Activated CD4-positive, alpha-beta memory T cell treated with anti-CD3 and anti-CD28 coated beads for 36 hours (primary cell): ENCODE results near the gene DIS3L2. TPM values are rescaled to one million over a fixed set of nuclear protein-coding genes. Genes with fewer than 3 reads are reported as not detected.

Source experiments
- CTCF ChIA-PET: fragments of 350-600 bp; sonication (Branson Sonifier 250); formaldehyde crosslinking; loops from one replicate; lab custom pipeline; 2021; ENCODE audit warnings: antibody characterized with exemption, inconsistent platforms; lab: Charles Lee
- POLR2A ChIA-PET: fragments of 350-600 bp; sonication (Branson Sonifier 250); formaldehyde crosslinking; loops from one replicate; lab custom pipeline; 2021; ENCODE audit warnings: antibody characterized with exemption; lab: Charles Lee
- DNase-seq: peaks from one replicate; pipeline ENCODE4 v3.0.0-alpha.2; 2020
- H3K27ac Mint-ChIP-seq: one replicate; pipeline ENCODE4 v1.8.0; 2021; ENCODE audit warnings: mixed read lengths
- H3K27me3 Mint-ChIP-seq: one replicate; pipeline ENCODE4 v1.8.0; 2021; ENCODE audit warnings: mixed read lengths
- H3K36me3 Mint-ChIP-seq: one replicate; pipeline ENCODE4 v1.8.0; 2021; ENCODE audit warnings: mixed read lengths
- H3K4me1 Mint-ChIP-seq: one replicate; pipeline ENCODE4 v1.8.0; 2021; ENCODE audit warnings: low read depth, mixed read lengths
- H3K4me3 Mint-ChIP-seq: one replicate; pipeline ENCODE4 v1.8.0; 2021; ENCODE audit warnings: mild to moderate bottlenecking, mixed read lengths
- H3K9me3 Mint-ChIP-seq: one replicate; pipeline ENCODE4 v1.8.0; 2021; ENCODE audit warnings: mixed read lengths
- intact Hi-C: fragments of 100-400 bp; cut with micrococcal nuclease; formaldehyde crosslinking; loops from one replicate; pipeline ENCODE4 v1.15.1; 2023
- total RNA-seq, 2 experiments: library from RNA; stranded (reverse); gene quantifications; one replicate each; pipeline ENCODE4 v1.2.3, GENCODE V29; 2021

DIS3L2 gene
- total RNA-seq, 2 experiments from 2014 or later: 20.5 to 25.7 TPM

DNA sequence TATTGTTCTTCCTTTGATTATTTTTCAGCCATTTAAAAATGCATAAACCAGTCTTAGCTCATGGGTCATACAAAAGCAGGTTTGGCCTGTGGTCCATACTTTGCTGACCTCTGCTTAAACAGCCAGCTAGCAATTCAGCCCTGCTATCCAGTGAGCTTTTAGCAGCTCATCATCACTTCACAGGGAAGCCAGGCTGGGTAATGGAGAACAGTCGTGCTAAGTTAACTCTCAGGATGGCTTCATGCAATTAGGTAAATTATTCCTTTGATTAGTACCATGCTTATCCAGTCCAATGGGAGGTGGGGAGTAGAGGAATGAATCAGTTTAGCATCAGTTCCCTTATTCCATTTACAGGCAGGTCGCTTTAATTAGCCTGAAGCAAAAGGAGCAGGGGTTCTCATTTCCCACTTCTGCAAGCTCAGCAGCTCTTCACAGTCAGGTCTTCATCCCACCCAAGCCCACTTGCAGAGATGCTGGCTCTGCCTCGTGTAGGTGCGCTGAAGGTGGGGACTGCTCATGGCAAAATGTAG is 307.2 kb downstream of the DIS3L2 start:
- Mint-ChIP-seq H3K27ac (no peak overlapping the region), H3K9me3 (no peaks in the 10 kb centered on the region), H3K36me3 (peaks cover 5% of the 10 kb centered on the region), H3K27me3 (no peaks in the 10 kb centered on the region), H3K4me3 (no peak overlapping the region), H3K4me1 (no peaks in the 10 kb centered on the region)
- CTCF ChIA-PET: interaction anchor here (0.9 to 1.3 kb wide), 3 partner anchors 24 to 173 kb away, joined by 3 to 4 read pairs (median 3); no protein-coding TSS in a partner anchor
- POLR2A ChIA-PET: no interaction called here
- no peak for DNase-seq
- intact Hi-C loops: no loop called here

DNA sequence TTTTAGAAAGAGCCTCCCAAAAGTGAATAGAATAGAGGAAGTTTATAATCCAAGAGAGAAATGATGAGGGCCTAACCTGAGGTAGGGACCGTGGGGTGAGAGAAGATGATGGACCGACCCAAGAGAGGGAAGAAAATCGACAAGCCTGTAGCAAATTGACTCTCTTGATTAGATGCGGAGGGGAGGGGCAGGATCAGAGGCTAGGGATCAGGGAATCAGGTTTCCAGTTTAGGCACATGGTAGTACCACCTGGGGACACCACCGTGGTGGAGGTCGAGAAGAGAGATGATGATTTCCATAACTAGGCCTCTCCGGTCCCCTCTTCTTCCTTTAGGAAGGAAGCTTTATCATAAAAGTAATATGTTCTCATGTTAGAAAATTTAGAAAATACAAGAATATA is 308.4 kb downstream of the DIS3L2 start:
- DNase-seq: no peak
- intact Hi-C loops: no loop called here
- H3K4me3 Mint-ChIP-seq: no peak overlapping the region
- no peak overlapping the region for H3K27ac Mint-ChIP-seq
- POLR2A ChIA-PET: no interaction called here
- H3K4me1 Mint-ChIP-seq: no peaks in the 10 kb centered on the region
- no peaks in the 10 kb centered on the region for H3K36me3 Mint-ChIP-seq
- H3K27me3 Mint-ChIP-seq: no peaks in the 10 kb centered on the region
- no peaks in the 10 kb centered on the region for H3K9me3 Mint-ChIP-seq
- CTCF ChIA-PET: interaction anchor here (0.9 to 1.3 kb wide), 2 partner anchors 23 to 172 kb away, joined by 3 to 4 read pairs; no protein-coding TSS in a partner anchor

DNA sequence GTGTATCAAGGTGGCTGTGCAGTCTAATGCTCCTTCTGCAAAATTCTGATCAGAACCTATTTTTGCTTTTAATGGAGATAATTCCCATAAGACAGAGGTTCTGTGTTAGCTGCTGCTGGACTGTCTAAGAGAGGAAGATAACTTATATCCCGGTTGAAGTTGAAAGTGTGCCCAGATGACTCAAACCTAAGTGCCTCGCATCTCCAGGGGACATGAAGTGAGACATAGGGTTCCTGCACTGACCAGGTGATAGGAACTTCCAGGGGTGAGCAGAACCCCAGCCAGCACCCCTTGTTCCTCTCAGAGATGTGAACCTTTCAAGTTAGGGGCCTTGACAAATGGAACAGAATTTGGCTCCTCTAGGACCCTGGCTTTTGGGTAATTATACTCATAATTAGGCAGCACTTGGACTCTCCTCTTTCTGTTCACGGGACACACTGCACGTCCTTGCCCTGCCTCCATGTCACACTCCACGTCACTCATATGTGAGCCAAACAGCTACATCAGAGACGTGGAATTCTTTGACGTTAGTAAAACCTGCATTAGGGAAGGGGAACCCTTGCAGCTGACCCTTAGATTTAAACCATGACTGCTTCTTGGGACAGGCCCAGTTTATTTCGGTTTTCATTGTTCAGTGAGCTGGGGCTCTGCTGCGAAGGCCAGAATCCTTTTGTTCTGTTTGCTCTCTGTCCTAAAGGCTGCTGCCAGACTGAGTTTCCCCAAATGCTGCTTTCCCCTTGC is 312.6 kb downstream of the DIS3L2 start:
- ChIA-PET CTCF (interaction anchor here (0.9 kb wide), 1 partner anchor 19 kb away, joined by 3 read pairs; no protein-coding TSS in a partner anchor), POLR2A (no interaction called here)
- Mint-ChIP-seq H3K36me3 (peaks cover 10% of the 10 kb centered on the region), H3K4me1 (no peaks in the 10 kb centered on the region), H3K27ac (no peak overlapping the region), H3K27me3 (no peaks in the 10 kb centered on the region), H3K4me3 (no peak overlapping the region), H3K9me3 (no peaks in the 10 kb centered on the region)
- no peak for DNase-seq
- intact Hi-C loops: no loop called here

DNA sequence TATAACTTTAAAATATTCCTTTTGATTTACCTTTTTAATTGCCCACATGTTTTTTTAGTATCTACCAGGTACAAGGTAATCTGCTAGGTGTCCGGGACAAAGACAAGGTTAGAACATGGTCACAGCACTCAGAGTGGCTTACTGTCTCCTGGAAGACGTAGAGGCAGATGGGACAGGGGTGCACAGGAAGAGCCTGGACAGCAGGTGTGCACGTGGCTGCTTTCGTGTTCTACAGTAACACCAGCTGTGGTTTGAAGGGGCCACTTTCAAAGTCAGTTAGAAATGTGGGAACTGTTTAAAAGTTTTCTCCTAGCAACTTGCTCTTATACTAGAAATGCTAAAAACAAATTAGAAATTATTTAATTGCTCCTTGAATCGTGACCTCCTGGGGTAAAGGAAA is 314.2 kb downstream of the DIS3L2 start:
- intact Hi-C loops: no loop called here
- POLR2A ChIA-PET: no interaction called here

DNA sequence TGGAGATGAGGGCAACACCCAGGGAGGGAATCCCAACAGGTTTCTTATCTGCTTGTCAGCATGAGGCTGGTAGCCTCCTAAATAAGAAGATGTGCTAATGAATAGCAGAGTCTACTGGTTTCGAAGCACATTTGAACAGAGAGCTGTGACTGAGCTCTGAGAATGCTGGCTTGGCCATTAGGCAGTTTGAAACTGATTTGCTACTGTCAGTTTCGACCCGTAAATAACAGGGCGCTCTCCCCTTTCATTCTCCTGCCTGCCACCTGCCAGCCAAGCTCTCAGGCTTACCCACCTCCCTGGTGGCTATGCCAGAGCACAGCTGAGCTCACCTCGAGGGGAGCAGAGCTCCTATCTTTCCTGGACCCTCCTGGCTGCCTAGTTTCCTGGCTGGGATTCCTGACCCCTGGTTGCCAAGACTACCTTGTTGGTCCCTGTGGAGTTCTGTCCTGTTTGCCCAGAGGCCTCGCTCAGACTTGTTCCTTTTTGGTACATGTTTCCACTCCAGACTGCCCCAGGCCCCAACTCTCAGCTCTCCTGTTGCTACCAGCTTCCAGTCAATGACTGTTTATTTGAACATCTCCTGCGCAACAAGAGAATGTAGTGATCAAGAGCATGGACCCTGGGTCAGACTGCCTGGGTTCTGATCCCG is 314.7 kb downstream of the DIS3L2 start:
- ChIA-PET POLR2A (interaction anchor here (0.5 kb wide), 1 partner anchor 400 kb away, joined by 5 read pairs; no protein-coding TSS in a partner anchor), CTCF (interaction anchor here (1.1 kb wide), 1 partner anchor 16 kb away, joined by 3 read pairs; no protein-coding TSS in a partner anchor)
- Mint-ChIP-seq H3K9me3 (no peaks in the 10 kb centered on the region), H3K4me1 (no peaks in the 10 kb centered on the region), H3K4me3 (no peak overlapping the region), H3K27ac (no peak overlapping the region), H3K36me3 (peaks cover 17% of the 10 kb centered on the region), H3K27me3 (no peaks in the 10 kb centered on the region)
- intact Hi-C loops: no loop called here
- DNase-seq: no peak

More for the DNA sequence above, 314.2 kb downstream of the DIS3L2 start:
- H3K27ac Mint-ChIP-seq: no peak overlapping the region
- H3K4me1 Mint-ChIP-seq: no peaks in the 10 kb centered on the region
- CTCF ChIA-PET: interaction anchor here (0.7 kb wide), 1 partner anchor 16 kb away, joined by 3 read pairs; no protein-coding TSS in a partner anchor
- H3K4me3 Mint-ChIP-seq: no peak overlapping the region
- peaks cover 15% of the 10 kb centered on the region for H3K36me3 Mint-ChIP-seq
- no peaks in the 10 kb centered on the region for H3K9me3 Mint-ChIP-seq
- DNase-seq: no peak
- H3K27me3 Mint-ChIP-seq: no peaks in the 10 kb centered on the region

DNA sequence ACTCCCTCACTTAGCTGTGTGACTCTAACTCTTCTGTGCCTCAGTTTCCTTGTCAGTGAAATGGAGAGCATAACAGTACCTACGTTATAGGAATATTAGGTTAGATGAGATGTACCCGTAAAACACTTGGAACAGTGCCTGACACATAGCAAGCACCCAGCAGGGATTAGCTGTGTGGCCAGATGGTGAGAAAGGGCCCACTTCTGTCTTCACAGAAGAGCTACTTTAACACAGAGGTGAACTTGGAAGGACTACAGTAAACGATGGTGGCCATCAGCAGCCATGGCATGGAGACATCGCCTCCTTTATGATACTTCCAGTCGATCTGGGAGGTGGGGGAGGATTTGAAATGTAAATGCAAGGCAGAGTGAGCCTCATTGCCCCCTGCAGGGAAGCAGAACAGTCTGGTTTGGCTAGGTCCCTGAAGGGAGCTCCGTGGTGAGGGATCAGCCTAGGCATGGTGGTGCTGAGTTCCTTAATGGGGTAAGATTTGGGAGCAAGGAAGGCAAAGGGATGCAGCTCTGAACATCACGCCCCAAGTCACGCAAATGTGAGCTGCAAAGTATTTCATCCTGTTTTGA is 315.3 kb downstream of the DIS3L2 start:
- no peak for DNase-seq
- intact Hi-C loops: no loop called here
- Mint-ChIP-seq H3K36me3 (peaks cover 21% of the 10 kb centered on the region), H3K27ac (no peak overlapping the region), H3K27me3 (no peaks in the 10 kb centered on the region), H3K4me1 (no peaks in the 10 kb centered on the region), H3K4me3 (no peak overlapping the region), H3K9me3 (no peaks in the 10 kb centered on the region)
- POLR2A ChIA-PET: interaction anchor here (0.5 kb wide), 1 partner anchor 400 kb away, joined by 5 read pairs; no protein-coding TSS in a partner anchor
- CTCF ChIA-PET: interaction anchor here (1.1 kb wide), 1 partner anchor 16 kb away, joined by 3 read pairs; no protein-coding TSS in a partner anchor

DNA sequence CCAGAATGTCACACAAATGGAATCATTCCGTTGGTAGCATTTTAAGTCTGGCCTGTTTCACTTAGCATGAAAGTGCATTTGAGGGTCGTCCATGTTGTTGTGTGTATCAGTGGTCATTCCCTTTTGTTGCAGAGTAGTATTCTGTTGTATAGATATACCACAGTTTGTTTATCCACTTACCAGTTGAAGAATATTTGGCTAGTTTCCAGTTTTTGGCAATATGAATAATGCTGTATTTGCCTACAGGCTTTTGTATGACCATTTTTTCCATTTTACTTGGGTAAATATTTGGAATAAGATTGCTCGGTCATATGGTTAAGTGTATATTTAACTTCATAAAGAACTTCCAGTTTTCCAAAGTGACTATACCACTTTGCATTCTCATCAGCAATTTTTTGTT is 317.0 kb downstream of the DIS3L2 start:
- no peaks in the 10 kb centered on the region for H3K4me1 Mint-ChIP-seq
- ChIA-PET POLR2A (no interaction called here), CTCF (no interaction called here)
- H3K9me3 Mint-ChIP-seq: no peaks in the 10 kb centered on the region
- no peak overlapping the region for H3K27ac Mint-ChIP-seq
- intact Hi-C loops: no loop called here
- H3K36me3 Mint-ChIP-seq: peaks cover 21% of the 10 kb centered on the region
- DNase-seq: no peak
- H3K4me3 Mint-ChIP-seq: no peak overlapping the region
- H3K27me3 Mint-ChIP-seq: no peaks in the 10 kb centered on the region

DNA sequence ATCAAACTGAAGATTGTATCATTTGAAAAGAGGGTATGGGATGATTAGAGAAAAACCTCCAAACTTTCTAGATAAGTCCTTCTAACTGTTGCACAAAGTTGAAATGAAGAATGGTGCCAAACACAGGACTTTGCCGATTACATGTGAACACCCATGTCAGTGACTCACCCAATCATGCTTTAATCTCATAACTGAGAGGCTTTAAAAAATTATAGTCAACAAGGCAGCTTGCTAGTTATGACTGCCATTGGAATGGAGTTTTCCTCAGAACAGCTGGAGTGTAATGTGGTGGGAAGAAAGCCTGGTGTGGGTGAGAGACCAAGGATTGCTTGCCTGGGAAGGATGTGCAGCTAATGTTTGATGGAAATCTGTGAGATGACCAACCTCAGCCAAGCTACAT is 318.8 kb downstream of the DIS3L2 start:
- Mint-ChIP-seq H3K27me3 (no peaks in the 10 kb centered on the region), H3K36me3 (peaks cover 21% of the 10 kb centered on the region), H3K9me3 (no peaks in the 10 kb centered on the region), H3K27ac (no peak overlapping the region), H3K4me3 (no peak overlapping the region), H3K4me1 (no peaks in the 10 kb centered on the region)
- CTCF ChIA-PET: interaction anchor here (1.4 kb wide), 1 partner anchor 12 kb away, joined by 4 read pairs; no protein-coding TSS in a partner anchor
- intact Hi-C loops: no loop called here
- DNase-seq: no peak
- POLR2A ChIA-PET: no interaction called here

DNA sequence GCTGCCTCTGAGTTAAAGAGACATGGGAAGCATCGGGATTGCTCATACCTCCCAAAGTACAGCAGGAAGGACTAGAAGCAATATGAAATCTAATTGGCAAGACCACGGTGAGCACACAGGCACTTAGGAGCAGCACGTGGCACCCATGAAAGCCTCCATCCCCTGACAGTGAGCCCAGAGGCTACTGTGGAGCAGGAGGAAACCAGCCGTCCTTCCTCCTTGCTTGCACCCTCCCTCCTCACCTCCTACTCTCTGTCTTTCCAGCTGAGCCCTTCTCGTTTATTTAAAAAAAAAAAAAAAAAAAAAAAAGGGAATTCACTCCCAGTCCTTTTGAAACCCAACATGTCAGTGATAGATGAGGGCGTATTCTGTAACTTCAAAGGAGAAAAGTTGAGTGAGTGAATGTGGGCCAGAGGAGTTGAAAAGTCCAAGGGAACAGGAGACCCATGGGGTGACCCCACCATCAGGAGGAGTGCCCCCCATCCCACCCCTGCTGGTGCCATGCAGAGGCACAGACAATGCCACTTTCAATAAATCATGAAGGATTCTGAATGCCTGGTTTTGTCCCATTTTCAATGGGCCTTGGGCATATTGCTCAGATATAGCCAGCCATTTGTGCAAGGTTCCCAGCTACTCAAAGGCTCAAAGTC is 320.5 kb downstream of the DIS3L2 start:
- DNase-seq: no peak
- CTCF ChIA-PET: interaction anchor here (1.1 kb wide), 1 partner anchor 11 kb away, joined by 3 read pairs; no protein-coding TSS in a partner anchor

DNA sequence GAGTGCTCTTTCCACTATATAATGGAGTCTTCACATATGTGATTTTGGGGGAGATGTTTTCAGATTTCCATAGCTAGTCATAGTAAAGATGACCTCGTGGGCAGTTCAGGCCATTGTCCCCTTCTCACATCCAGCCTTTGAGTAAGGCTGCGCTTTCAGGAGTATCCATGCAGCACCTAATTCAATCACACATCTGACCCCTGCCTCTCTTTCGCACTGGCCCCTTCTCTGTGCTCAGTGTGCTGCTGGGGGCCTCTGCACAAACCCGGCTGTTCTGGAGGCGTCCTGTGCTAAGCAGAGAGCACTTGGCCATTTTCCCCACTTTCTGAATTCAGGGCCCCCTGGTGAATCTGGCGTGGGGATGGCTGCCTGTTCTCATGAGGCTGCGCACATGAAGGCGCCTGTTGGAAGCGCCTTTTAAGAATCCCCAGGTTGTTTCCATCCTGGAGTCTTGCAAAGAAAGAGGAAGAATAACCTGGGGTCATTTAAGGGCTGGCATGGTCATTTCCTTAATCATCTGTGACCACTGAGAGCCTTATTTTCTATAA is 321.1 kb downstream of the DIS3L2 start:
- Mint-ChIP-seq H3K27me3 (no peaks in the 10 kb centered on the region), H3K36me3 (peaks cover 19% of the 10 kb centered on the region), H3K4me3 (no peak overlapping the region), H3K9me3 (no peaks in the 10 kb centered on the region), H3K27ac (no peak overlapping the region), H3K4me1 (no peaks in the 10 kb centered on the region)
- intact Hi-C loops: no loop called here
- ChIA-PET POLR2A (no interaction called here), CTCF (interaction anchor here (2.7 kb wide), 1 partner anchor 10 kb away, joined by 16 read pairs; no protein-coding TSS in a partner anchor)
- no peak for DNase-seq

More for the DNA sequence above, 320.5 kb downstream of the DIS3L2 start:
- no peaks in the 10 kb centered on the region for H3K4me1 Mint-ChIP-seq
- POLR2A ChIA-PET: no interaction called here
- H3K36me3 Mint-ChIP-seq: peaks cover 20% of the 10 kb centered on the region
- intact Hi-C loops: no loop called here
- no peaks in the 10 kb centered on the region for H3K9me3 Mint-ChIP-seq
- no peak overlapping the region for H3K27ac Mint-ChIP-seq
- no peaks in the 10 kb centered on the region for H3K27me3 Mint-ChIP-seq
- H3K4me3 Mint-ChIP-seq: no peak overlapping the region
